ENCODE results near the gene ADGRG2. TPM values are rescaled to one million over a fixed set of nuclear protein-coding genes. Genes with fewer than 3 reads are reported as not detected.

ADGRG2 gene
- total and polyA plus RNA-seq, 2 of the 13 experiments (the other 11 are each of a cell fraction or from before 2014, with no cell fraction given) = not detected

- Histone ChIP-seq H3K4me3 (replicated peaks in 1 of 3; ENCODE audit: insufficient read depth in 1 of 3, low read depth in 2 of 3, low read length in 3 of 3) (no peak overlapping the region), H2AFZ (ENCODE audit: low read length) (no peak overlapping the region), H3K9ac (ENCODE audit: insufficient read depth, low read depth, low read length) (no peak overlapping the region), H3K79me2 (ENCODE audit: insufficient read depth, low read length) (no peaks in the 10 kb centered on the region), H3K4me1 (ENCODE audit: insufficient read depth, low read length) (no peaks in the 10 kb centered on the region), H3K27me3 (ENCODE audit: control insufficient read depth in 1 of 2, insufficient read depth in 2 of 2, low read length in 2 of 2) (no peaks in the 10 kb centered on the region), H3K4me2 (ENCODE audit: low read depth, low read length) (no peak overlapping the region), H4K20me1 (ENCODE audit: insufficient read depth, low read length) (no peaks in the 10 kb centered on the region), H3K27ac (ENCODE audit: extremely low read length, insufficient read depth, low read length) (no peak overlapping the region), H3K36me3 (replicated peaks in 1 of 2; ENCODE audit: control insufficient read depth in 1 of 2, insufficient read depth in 2 of 2, low read length in 2 of 2) (no peaks in the 10 kb centered on the region), H3K9me3 (ENCODE audit: low read length) (no peaks in the 10 kb centered on the region)
- in situ Hi-C loops (cut with HindIII; ENCODE audit: extremely low pct_ligation_motif_present, low pct_unique_long_range_greater_than_20kb) (no loop called here), intact Hi-C loops (cut with micrococcal nuclease; ENCODE audit: unreplicated experiment) (no loop called here)
- POLR2A ChIA-PET = no interaction called here
- no peak for ATAC-seq
- 0% methylated on average over 4 of the region's 5 CpGs for WGBS (ENCODE audit: low lambda C conversion rate)
- CTCF ChIA-PET (ENCODE audit: low intra/inter-chr PET ratio, low total read pairs) = no interaction called here
- TF ChIP-seq SOX5 (CRISPR knock-in tag; IDR thresholded peaks at IDR 0.05; ENCODE audit: borderline replicate concordance) = no peak
- TF ChIP-seq ZC3H4 (CRISPR knock-in tag; IDR thresholded peaks at IDR 0.05; ENCODE audit: borderline replicate concordance) = no peak
- TF ChIP-seq CEBPB (IDR thresholded peaks at IDR 0.05; ENCODE audit: borderline replicate concordance, low read depth, low read length) = peak; percentile 11; the same call in 1 of the 2 replicates
- no peak for TF ChIP-seq SIN3A (IDR thresholded peaks at IDR 0.05; ENCODE audit: borderline replicate concordance, low read depth, low read length)
- TF ChIP-seq ZFX (CRISPR knock-in tag; IDR thresholded peaks at IDR 0.05; ENCODE audit: low read depth) = no peak
- no peak for TF ChIP-seq GATAD2A (CRISPR knock-in tag; IDR thresholded peaks at IDR 0.05)
- DNase-seq (ENCODE audit: low spot score) = no peak
- no TSS peak for BruUV-seq (replicated peaks)
- FAIRE-seq = no peak
Measured at GRCh38 chrX:19127649-19128168, 5.4 kb upstream of the ADGRG2 start.

- intact Hi-C loops (cut with micrococcal nuclease; ENCODE audit: unreplicated experiment) = no loop called here
- no peaks in the 10 kb centered on the region for H3K9me3 ChIP-seq (ENCODE audit: low read length)
- no TSS peak for BruUV-seq (replicated peaks)
- DNase-seq (ENCODE audit: low spot score) (no peak), FAIRE-seq (no peak), ATAC-seq (no peak)
- H3K4me3 ChIP-seq (replicated peaks in 1 of 3; ENCODE audit: insufficient read depth in 1 of 3, low read depth in 2 of 3, low read length in 3 of 3) = no peak overlapping the region
- H3K36me3 ChIP-seq (replicated peaks in 1 of 2; ENCODE audit: control insufficient read depth in 1 of 2, insufficient read depth in 2 of 2, low read length in 2 of 2) = no peaks in the 10 kb centered on the region
- no peak overlapping the region for H3K9ac ChIP-seq (ENCODE audit: insufficient read depth, low read depth, low read length)
- no peak overlapping the region for H2AFZ ChIP-seq (ENCODE audit: low read length)
- in situ Hi-C loops (cut with HindIII; ENCODE audit: extremely low pct_ligation_motif_present, low pct_unique_long_range_greater_than_20kb) = no loop called here
- ChIA-PET CTCF (ENCODE audit: low intra/inter-chr PET ratio, low total read pairs) (no interaction called here), POLR2A (no interaction called here)
- peaks cover 0 to 10% of the 10 kb centered on the region in 2 experiments; a peak in 2 of 5 replicates for H3K27me3 ChIP-seq (ENCODE audit: control insufficient read depth in 1 of 2, insufficient read depth in 2 of 2, low read length in 2 of 2)
- 90% methylated on average over 2 of the region's 35 CpGs for WGBS (ENCODE audit: low lambda C conversion rate)
- no peaks in the 10 kb centered on the region for H3K4me1 ChIP-seq (ENCODE audit: insufficient read depth, low read length)
- H3K79me2 ChIP-seq (ENCODE audit: insufficient read depth, low read length) = no peaks in the 10 kb centered on the region
- H4K20me1 ChIP-seq (ENCODE audit: insufficient read depth, low read length) = no peaks in the 10 kb centered on the region
- H3K27ac ChIP-seq (ENCODE audit: extremely low read length, insufficient read depth, low read length) = no peak overlapping the region
- no peak overlapping the region for H3K4me2 ChIP-seq (ENCODE audit: low read depth, low read length)
- TF ChIP-seq SP2 (CRISPR knock-in tag; IDR thresholded peaks at IDR 0.05) (no peak), PREB (CRISPR knock-in tag; IDR thresholded peaks at IDR 0.05) (no peak), HMG20A (CRISPR knock-in tag; IDR thresholded peaks at IDR 0.05; ENCODE audit: borderline replicate concordance) (no peak), ARID4A (CRISPR knock-in tag; IDR thresholded peaks at IDR 0.05; ENCODE audit: borderline replicate concordance) (no peak), SRSF1 (optimal IDR thresholded peaks at IDR 0.05; ENCODE audit: low read depth, low read length) (no peak)
Measured at GRCh38 chrX:19122641-19123009, 357 bp upstream of the ADGRG2 start.

All from HepG2 (cell line).